GM18498 (cell line): ENCODE results near the gene SF3B2.
A peak's percentile ranks its signal among the peaks of the same experiment; 100 is the strongest.
"Not testable (repeated sequence)": the region's sequence is repeated elsewhere in the genome, so short reads cannot be mapped to it uniquely, and the experiment has no call there.

Source experiments
- ATAC-seq: cut with Tn5 transposase; IDR thresholded peaks from one replicate; pipeline ENCODE4 v1.9.1; 2021; ENCODE audit warnings: mild to moderate bottlenecking, moderate library complexity; ENCODE audit not compliant: unreplicated experiment

SF3B2 gene

DNA sequence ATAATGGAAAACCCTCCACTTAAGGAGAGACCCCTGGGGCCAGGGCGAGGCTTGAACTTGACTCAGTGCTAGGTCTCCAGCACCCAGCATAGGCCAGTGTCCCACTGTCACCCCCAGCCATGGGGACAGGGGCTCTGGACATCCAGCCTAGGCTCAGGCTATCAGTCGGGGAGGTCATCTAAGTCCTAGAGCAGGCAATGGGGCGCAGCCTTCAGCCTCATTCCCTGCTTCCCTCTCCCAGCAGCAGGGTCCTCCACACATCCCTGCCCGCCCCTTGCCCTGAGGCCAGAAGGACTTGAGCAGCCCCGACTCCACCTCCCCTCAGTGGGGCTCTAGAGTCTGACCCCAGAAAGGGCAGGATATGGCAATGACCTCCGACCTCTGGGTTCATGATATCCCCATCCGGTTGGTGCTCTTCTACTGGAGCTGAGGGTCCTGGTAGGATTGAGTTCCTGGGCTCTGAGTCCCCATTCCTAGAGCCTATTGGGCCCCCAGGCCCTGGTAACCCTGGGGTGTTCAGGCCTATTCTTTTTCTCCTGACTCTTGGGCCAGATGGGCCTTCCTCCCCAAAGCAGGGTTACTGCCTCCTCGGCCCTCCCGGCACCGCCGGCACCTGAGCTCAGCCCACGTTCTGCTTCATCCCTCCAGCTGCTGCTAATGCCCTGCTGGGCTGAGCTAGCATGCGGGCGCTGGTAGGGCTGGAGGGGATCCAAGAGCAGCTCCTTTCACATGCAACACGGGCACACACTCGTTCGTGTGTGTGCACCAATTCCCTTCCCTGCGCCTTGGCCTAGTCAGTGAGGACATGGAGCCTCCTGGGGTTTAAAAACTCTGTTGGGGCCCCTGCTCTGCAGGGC is 36.0 kb upstream of the SF3B2 start:
- ATAC-seq, result no peak

DNA sequence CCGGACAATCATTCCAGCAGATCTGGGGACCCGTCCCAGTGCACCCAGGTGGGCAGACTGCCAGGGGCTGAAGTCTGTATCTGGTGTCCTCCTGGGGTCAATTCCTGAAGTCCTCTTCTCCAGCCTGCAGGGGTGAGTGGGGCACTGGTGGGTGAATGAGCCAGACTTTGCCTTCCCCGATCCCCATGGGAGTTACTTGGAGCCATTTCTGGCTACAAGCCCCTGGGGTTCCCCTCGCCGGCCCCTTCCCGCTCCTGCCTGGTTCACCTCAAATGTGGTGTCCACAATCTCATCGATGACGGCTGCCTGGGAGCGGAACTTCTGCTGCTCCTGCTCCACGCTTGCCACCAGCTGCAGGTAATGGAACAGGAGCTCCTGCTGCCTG is 35.4 kb upstream of the SF3B2 start:
- ATAC-seq, result no peak

DNA sequence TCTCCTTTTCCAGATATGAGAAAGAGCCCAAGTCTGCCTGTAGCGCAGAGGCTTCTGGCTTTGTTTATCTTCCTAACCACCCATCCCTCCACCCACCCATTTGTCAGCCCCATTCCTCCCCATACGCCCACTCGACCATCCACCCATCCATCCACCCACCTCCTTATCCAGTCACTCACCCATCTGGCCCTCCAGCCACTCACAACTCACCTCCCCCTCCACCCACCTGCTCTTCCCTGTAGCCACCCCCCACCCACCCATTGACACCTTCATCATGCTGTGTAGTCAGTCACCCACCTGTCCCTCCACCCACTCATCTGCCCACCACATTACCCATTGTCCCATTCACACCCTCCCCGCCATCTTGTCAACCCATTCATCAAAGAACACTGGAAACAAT is 34.8 kb upstream of the SF3B2 start:
- no peak for ATAC-seq

DNA sequence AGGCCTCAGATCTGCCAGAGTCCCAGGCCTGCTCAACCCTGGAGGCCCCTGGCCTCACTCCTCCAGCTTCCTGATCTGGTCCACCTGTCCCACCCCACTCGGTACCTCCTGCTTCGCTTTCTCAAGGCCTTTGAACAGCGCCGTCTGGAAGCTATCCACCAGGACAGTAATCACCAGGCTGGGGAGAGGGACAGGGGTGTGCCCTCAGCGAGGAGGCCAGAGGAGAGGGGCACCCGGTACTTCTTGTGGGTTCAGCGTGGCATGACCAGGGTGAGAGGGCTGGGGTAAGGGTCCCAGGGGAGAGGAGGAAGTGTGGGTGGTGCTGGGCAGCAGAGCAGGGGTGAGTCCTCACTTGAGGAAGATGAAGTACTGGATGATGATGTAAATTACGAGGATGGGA is 32.0 kb upstream of the SF3B2 start:
- no peak for ATAC-seq

DNA sequence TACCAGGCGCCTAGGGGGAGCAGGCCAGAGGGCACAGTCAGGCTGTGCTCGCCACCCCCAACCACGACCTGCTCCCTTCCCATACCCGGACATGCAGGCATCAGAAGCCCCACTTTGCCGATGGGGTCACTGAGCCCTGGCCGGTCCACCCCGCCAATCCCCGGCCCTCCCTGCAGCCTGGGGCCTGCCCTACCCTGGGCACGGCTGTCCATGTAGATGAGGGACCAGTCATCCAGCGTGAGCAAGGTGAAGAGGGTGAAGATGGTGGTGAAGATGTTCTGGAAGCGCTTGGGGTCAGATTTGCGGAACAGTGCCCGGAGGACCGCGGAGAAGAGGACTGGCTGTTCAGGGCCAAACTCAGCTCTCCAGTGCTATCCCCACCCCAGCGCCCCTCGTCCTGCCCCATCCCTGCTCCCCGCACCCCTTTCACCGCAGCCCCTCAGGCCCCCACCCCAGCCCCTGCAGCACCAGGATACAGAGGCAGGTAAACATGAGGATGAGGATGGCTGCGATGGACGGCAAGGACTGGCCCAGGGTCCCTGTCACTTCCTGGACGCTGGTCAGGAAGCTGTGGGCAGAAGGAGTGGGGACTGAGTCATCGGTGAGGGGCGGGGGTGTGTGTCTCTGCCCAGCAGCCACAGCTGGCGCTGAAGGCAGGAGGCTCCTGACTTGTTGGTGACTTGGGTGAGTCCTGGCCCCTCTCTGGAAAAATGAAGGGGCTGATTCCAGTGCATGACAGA is 31.4 kb upstream of the SF3B2 start:
- no peak for ATAC-seq

DNA sequence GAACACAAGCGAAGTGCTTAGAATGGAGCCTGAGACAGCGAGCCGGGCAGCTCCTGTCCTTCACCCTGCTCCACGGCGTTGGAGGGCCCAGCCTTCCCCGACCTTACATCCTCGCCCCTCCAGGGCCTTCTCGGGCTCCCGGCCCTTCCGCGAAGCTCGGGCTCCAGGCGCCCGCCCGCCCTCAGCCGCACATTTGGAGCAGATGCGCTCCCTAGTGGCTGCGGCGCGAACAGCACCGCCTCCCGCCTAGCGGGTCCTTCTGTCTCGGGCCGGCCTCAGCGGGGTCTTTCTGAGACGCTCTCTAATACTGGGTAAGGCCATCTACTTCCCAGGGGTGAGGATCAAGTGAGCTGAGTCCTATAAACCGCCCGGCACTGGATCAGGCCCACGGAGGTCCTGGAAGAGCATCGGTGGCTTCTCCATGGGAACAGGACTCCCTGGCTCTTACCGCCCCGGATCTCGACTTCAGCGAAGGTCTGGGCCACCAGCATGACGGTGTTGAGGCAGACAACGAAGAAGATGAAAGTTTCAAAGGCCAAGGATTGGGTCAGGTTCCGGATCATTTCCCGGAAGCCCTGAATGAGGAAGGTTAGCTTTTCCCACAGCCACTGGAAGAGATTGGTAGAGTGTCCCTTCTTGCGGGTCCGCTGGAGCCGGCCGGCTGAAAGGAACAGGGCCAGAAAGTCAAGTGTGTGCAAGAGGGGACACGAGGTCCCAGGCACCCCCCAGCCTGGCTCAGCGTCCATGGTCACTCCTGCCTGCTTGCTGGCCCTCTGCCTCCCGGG is 29.6 kb upstream of the SF3B2 start:
- peak; percentile 62 for ATAC-seq

DNA sequence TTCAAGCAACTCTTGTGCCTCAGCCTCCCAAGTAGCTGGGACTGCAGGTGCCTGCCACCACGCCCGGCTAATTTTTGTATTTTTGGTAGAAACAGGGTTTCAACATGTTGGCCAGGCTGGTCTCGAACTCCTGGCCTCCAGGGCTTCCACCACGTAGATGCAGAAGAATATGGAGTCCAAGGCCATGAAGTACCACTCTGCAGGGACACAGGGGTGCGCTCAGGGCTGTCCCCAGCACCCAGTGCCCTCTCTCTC is 29.1 kb upstream of the SF3B2 start:
- not testable (repeated sequence) for ATAC-seq

DNA sequence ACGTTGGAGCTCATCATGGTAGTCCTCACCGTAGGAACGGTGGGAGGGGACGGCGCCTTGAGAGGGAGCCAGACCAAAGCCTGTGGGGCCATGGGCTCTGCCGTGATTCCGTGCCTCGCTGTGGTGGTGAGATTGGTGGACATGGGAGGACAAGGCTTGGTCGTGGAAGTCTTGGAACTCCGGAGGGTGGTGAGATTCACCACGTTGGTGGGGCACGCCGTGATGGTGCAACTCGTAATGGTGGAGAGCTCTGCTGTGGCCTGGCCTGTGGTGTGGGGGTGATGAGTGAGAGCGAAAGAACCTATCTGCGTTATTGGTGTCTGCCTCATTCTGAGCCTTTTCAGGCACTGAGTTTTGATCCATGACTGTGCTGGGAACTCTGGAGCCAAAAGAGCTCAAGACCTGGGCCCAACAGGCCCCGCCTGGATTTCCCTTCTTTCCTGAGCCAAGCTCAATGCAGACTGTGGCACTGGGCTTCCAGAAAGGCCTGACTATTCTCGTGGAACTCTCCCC is 26.1 kb upstream of the SF3B2 start, which contains the start of gene CATSPER1:
CATSPER1 (minus strand) TSS at position 463 of the 513 bp plus-strand sequence; CDS start at position 363, 100 bp downstream.
- no peak for ATAC-seq

DNA sequence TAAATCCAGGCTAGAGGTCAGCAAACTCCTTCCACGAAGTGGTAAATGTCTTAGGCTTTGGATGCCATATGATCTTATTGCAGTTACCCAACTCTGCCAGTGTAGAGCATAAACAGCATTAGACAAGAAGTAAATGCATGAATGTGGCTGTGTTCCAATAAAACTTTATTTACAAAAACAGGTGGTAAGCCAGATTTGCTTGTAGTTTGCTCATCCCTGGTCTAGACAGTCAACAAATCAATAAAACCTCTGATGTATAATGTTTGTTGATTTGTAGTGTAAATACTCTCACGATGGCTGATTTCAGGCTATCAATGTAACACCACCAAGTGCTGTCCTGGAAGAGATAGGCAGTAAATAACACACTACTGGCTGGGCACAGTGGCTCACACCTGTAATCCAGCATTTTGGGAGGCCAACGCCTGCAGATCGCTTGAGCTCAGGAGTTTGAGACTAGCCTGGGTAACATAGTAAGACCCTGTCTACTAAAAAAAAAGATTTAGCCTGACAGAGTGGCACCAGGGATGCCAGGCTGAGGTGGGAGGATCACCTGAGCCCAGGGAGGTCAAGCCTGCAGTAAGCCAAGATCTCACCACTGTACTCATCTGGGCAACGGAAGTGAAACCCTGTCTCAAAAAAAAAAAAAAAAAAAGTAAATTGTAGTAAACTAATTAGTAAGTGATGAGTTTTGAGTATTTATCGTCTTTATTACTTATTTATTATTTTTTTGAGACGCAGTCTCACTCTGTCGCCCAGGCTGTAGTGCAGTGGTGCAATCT is 19.0 kb upstream of the SF3B2 start:
- ATAC-seq, result no peak

DNA sequence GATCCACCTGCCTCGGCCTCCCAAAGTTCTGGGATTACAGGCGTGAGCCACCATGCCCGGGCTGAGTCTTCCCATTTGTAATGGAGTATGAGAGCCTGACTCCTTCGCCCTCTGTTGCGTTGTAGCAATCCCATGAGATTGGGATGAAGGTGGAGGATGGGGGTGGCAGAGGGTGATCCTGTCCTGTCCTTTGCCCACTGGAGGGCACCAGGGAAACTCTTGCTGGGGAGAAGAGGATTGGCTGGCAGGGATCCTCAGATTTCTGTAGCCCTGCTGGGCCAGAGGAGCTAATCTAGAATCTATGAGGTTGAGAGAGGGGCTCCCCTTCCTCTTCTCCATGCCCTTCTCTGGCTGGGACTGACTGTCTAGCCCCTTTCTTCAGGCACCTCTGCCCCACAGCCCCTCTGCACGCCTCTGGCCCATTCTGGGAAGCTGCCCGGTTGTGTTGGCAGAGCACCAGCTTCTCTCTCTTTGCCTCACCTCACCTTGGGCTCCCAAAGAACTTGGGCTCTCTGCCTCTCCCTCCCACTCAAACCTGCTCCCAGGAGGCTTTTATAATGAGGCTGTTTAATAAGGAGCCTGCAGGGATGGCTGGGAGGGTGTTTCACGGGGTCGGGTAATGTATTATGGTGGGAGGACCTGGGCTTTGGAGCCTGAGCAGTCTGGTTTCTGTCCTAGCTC is 16.4 kb upstream of the SF3B2 start:
- no peak for ATAC-seq

DNA sequence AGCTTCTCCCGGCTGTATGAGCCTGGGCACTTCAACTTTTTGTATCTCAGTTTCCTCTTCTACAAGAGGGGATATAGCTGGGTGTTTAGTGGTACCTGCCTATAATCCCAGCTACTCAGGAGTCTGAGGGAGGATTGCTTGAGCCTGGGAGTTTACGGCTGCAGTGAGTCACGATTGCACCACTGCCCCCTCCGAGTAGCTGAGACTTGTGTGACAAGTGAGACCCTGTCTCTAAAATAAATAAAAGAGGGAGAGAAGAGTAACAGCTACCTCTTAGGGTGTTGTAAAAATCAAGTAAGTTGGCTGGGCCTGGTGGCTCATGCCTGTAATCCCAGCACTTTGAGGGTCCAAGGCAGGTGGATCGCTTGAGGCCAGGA is 15.8 kb upstream of the SF3B2 start:
- no peak for ATAC-seq

DNA sequence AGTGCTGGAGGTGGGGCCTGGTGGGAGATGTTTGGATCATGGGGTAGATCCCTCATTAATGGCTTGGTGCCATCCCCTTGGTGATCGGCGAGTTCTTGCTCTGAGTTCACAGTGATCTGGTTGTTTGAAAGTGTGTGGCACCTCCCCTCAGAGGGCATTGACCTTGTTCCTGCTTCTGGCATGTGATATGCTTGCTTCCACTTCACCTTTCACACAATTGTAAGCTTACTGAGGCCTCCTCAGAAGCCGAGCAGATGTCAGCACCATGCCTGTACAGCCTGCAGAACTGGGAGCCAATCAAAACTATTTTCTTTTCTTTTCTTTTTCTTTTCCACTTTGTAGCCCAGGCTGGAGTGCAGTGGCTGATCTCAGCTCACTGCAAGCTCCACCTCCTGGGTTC is 14.8 kb upstream of the SF3B2 start:
- ATAC-seq, result no peak

DNA sequence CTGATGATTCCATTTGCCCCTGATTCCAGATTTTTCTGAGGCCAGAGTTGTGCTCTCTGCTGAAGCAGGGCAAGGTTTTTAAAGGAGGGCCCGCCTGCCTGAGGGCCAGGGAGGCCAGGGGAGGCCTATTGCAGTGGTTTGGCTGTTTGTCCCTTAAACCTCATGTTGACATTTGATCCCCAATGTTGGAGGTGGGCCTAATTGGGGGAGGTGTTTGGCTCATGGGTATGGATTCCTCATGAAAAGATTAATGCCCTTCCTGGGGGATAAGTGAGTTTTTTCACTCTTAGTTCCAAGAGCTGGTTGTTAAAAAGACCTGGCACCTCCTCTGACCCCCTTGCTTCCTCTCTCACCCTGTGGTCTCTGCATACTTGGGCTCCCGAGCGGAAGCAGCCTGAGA is 12.4 kb upstream of the SF3B2 start:
- no peak for ATAC-seq

DNA sequence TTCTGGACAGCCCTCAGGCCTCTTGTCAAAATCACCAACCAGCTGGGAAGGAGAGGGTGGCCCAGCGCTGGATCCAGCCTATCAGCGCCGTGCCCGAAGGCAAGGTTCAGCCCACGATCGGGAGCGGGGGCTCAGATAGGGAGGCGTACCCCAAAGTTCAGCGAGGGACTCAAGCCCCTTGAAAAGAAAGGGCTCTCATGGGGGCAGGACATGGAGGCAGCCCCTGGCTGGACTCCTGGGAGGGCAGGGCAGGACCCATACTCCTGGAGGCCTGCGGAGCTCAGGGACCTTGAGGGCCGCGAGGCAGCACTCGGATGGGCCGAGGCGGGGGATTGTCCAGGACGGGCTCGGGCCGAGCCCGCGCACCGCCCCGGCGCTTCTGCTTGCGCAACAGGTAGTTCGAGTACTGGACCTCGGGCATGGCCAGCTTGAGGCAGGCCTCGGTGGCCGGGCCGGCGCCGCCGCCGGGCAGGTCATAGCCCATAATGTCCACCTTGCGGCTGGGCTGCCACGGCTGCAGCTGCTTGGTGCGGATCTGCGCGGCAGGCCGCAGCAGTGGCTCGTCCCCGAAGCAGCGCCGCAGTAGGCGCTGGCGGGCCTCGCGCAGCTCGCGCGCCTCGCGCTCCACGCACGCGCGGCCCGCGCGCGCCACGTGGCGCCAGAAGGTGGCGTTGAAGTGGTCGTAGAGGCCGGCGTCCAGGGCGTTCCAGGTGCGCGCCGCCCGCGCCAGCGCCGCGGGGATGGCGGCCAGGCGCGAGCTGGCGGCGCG is 9.8 kb upstream of the SF3B2 start:
- ATAC-seq, result no peak

DNA sequence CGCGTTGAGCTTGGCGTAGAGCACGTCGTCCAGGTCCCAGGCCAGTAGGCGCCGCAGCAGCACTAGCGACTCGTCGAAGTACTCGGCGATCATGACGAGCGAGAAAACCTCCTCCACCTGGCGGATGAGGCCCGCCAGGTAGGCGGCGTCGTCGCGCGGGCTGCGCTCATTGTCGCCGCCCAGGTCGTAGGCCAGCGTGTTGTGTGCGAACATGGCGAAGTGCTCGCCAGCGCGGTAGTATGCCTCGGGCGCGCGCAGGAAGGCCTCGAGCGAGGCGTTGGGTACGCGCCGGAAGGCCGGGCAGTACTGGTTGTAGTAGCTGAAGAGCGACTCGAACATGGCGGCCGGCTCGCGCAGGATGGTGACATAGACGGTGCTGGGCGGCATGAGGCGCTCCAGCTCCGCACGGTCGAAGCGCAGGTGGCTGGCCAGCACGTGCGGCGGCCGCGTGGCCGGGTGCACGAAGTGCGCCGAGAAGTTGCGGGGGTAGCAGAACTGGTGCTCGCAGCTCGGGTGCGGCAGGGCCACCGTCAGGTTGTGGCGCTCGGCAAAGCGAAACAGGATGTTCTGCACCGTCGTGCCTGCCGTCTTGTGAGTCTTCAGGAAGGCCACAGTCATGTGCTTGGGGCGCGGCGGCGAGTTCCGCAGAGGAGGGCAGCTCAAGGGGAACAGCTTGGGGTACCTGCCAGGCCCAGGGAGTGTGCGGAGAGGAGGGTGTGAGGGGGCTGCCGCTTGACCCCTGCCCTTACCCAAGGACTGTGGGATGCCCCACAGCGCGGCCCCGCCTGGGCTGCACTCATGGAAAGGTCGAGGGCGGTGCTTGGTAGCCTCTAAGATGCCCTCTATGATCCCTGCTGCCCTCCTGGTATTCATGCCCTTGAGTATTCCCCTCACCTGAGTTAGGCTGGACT is 8.9 kb upstream of the SF3B2 start:
- no peak for ATAC-seq

DNA sequence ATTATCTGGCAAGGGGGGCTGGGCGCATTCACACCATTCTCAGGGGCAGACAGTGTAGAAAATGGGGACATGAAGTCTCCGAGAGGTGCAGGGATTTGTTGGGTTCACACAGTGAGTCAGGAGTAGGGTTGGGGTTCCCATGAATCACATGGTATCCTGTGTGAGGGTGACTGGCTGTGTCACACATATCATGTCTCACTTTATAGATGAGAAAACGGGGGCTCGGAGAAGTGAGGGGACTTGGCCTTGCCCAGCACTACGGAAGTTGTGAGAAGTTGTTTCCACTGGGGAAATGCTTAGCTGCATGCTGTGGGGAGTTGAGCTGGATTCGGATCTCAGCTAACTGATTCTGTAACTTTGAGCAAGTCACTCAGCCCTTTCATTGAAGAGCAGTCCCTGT is 7.4 kb upstream of the SF3B2 start:
- ATAC-seq, result no peak

DNA sequence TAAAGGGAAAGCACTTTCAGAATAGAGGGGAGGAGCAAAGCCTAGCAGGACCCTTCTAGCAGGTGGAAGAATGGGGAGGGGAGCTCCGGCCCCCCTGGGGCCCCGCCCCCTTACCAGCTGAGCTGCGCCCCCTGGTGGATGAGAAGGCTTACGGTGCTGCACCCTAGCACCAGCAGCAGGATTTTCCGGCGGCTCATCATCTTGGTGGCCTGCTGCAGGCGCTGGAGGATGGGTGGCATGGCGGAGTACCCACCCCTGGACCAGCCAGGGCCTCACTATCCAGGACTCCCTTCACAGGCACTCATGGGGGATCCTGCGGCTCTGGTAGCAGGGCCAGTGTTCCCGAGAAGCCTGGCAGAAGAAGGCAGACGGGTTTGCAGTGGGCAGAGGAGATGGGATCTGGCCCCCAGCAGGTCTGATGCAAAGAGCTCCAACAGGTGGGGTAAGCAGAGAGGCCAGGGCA is 7.0 kb upstream of the SF3B2 start:
- peak; percentile 75 for ATAC-seq

DNA sequence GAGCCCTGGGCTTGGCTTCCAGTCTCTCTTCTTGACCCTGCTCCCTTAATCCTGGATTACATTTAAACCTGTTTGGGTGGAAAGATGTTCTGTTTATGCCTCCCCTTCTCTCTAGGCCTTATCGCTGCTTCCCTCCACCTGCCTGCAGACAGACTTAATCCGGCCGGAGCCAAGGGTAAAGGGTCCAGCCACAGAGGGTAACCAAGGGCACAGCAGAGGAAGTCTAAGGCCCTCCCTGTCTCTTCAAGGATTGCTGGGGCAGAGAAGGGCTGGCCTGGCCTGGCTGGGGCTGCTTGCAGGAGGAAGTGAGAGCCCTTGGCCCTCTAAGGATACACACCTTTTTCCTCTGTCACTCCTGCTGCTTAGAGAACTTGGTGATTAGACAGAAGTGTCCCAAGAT is 5.3 kb upstream of the SF3B2 start:
- ATAC-seq, result no peak
